HFF-Myc (cell line): Measurements from ENCODE around the gene HSPB2.

Source experiments
- DNase-seq: peaks from one replicate; pipeline ENCODE4 v3.0.0-alpha.2; 2011; ENCODE audit warnings: low read depth; ENCODE audit errors: extremely low read depth
- H3K4me3 ChIP-seq: replicated peaks from 2 replicates; pipeline ENCODE4 v1.5.1; 2011; ENCODE audit warnings: low read depth, mild to moderate bottlenecking, control low read depth, low read length
- CTCF ChIP-seq: IDR thresholded peaks from 2 replicates; pipeline ENCODE4 v1.5.1; 2012; ENCODE audit warnings: mild to moderate bottlenecking, low read depth, low read length, control low read depth; ENCODE audit errors: missing control alignments

The HSPB2 gene

DNA sequence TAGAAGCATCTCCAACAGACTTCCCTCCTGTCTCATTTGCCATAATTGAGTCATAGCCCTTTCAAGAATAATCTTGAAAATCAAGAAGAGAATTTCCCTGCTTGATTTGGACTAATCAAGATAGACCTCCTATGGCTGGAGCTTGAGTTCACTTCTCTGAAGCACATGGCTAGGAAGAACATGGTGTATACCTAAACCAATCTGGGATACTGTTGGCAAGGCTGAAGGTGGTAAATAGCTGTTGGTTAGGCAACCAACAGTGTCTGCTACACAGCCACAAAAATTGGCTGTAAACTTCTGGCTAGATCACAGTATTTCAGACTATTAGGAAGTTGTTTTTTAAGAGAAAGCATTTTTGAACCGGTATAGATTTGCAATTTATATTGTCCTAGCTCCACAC is 5.9 kb upstream of the HSPB2 start:
- no peak for TF ChIP-seq CTCF
- DNase-seq = no peak
- no peak overlapping the region for H3K4me3 ChIP-seq

GRCh38 chr11:111908639-111909305 is 3.8 kb upstream of the HSPB2 start:
- no peak overlapping the region for H3K4me3 ChIP-seq
- TF ChIP-seq CTCF = no peak
- DNase-seq = no peak

GRCh38 chr11:111909378-111909777 is 3.2 kb upstream of the HSPB2 start:
- H3K4me3 ChIP-seq = no peak overlapping the region
- no peak for DNase-seq
- TF ChIP-seq CTCF = no peak

DNA sequence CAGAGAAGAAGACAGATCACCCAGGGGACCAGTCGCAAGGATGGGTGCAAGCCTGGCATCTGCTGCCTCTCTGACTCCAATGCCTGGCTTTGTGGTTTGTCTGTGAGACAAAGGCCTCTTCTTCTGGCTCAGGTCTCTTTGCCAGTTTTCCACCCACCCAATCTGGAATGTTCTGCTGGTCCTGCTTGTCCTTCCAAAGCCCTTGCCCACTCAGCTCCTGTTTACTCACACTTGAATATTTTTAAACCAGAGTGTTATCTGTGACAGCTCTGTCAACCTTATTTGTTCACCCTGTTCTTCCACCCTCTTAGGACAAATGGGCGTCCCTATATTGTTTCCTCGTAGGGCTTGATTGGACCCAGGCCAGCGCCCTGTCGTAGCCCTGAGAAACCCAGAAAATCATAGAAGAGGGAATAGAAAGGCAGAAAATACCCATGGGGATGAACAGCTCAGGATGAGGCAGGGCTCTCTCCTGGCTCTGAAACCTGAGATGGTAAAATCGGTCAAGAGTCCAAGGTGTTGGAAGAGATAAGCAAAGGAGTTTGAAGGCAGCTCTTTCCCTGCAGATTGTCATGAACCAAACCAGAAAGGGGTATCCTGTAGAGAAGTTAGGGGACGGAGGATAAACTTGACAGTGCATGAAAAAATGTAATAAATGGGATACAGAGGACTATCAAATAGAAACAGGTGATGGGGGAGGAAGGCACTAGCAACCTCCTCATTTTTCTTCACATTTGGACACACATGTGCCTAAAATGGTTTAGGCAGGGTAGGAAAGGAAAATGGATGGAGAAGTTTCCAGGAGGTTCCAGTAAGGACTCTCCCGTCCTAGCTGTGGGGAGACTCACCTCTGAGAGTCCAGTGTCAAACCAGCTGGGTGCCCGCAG is 1.6 kb upstream of the HSPB2 start:
- TF ChIP-seq CTCF = no peak
- DNase-seq = no peak

GRCh38 chr11:111911563-111912401 is 752 bp upstream of the HSPB2 start, which contains the start of gene CRYAB:
TSS of gene CRYAB (minus strand) at chr11:111911770. CDS start at chr11:111911724, 46 bp downstream.
- H3K4me3 ChIP-seq = no peak within 1 kb of the TSS
- DNase-seq = peak; percentile 36
- TF ChIP-seq CTCF = no peak

More for the DNA sequence above, 1.6 kb upstream of the HSPB2 start:
- H3K4me3 ChIP-seq = no peak overlapping the region

DNA sequence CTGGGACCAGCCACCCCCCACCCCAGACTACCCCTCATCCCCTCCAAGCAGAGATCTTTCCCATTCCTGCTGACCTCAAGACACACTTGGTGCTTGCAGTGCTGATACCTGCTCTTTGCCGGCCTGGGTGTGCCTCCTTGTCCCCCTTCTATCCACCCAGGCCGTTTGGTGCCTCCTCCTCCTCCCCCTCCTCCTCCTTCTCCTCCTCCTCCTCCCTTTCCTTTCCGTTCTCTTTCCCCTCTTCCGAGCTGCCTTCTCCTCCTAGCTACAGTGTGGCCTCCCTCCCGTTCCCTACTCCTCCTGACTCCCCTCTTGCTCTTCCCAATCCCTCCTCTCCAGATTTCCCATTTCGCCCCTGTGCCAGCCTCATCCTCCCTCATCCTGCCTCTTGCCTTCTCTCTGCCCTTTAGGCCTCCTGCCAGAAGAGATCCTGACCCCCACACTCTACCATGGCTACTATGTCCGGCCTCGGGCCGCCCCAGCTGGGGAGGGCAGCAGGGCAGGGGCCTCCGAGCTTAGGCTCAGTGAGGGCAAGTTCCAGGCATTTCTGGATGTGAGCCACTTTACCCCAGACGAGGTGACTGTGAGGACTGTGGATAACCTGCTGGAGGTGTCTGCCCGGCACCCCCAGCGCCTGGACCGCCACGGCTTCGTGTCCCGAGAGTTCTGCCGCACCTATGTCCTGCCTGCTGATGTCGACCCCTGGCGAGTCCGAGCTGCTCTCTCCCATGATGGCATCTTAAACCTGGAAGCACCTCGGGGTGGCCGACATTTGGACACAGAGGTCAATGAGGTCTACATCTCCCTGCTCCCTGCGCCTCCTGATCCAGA is 712 bp downstream of the HSPB2 start:
- no peak overlapping the region for H3K4me3 ChIP-seq
- no peak for TF ChIP-seq CTCF
- no peak for DNase-seq
